Left cardiac atrium (tissue), 2 donors: ENCODE measurements around the gene FRMD3. TPM values are rescaled to one million over a fixed set of nuclear protein-coding genes. Genes with fewer than 3 reads are reported as not detected.

Experiments used
- total RNA-seq, 2 donors: library from RNA; stranded (reverse); fragmentation: NEBNext Ultra II Directional; extraction: Animal tissue kit (Norgen Biotek cat#: 25700); gene quantifications; one replicate each; pipeline ENCODE4 v1.2.1, GENCODE V29; 2021
- donor health status: DM: no; HTN: yes; CAD: no; lungs with severe emphysema.
- donor health status: DM: yes; HTN: yes; CAD: no.

FRMD3 gene
- total RNA-seq, 2 donors from 2014 or later = 40.0 to 63.6 TPM

Other genes starting within 250 kb of the FRMD3 start
- 1 to 10 TPM; 3.4 to 3.5 TPM for gene IDNK, start 84.7 kb upstream of the FRMD3 start, total RNA-seq
- 10 to 100 TPM; 73.3 to 87.9 TPM for gene UBQLN1, start 169.6 kb upstream of the FRMD3 start, total RNA-seq